GM12801 (cell line): ENCODE measurements around the gene KCNQ5.

Source experiments
- TF ChIP-seq, protein P1 (sequence below): IDR thresholded peaks from one replicate; pipeline ENCODE4 v1.5.1; 2011; ENCODE audit warnings: control low read depth; ENCODE audit not compliant: insufficient read length; ENCODE audit errors: extremely low read depth

The KCNQ5 gene

DNA sequence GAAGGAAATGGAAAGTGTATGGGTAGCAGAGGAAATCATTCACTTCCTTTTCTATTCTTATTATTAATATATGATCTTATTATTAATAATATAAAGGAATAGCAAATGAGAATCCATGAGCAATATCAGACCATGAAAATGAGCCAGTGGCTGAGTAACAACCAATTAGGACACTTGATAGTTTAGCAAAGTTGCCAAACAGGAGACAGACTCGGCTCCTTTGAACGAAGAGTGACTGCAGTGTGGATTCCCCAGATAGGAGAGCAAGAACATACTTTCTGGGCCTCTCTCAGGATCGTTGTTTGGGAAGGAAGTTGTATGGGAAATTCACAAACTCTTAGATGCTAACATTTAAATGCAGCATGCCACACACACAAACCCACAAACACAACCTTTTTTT, 381.4 kb downstream of the KCNQ5 start:
- TF ChIP-seq, protein P1, sequence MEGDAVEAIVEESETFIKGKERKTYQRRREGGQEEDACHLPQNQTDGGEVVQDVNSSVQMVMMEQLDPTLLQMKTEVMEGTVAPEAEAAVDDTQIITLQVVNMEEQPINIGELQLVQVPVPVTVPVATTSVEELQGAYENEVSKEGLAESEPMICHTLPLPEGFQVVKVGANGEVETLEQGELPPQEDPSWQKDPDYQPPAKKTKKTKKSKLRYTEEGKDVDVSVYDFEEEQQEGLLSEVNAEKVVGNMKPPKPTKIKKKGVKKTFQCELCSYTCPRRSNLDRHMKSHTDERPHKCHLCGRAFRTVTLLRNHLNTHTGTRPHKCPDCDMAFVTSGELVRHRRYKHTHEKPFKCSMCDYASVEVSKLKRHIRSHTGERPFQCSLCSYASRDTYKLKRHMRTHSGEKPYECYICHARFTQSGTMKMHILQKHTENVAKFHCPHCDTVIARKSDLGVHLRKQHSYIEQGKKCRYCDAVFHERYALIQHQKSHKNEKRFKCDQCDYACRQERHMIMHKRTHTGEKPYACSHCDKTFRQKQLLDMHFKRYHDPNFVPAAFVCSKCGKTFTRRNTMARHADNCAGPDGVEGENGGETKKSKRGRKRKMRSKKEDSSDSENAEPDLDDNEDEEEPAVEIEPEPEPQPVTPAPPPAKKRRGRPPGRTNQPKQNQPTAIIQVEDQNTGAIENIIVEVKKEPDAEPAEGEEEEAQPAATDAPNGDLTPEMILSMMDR, result no peak

GRCh38 chr6:73004231-73004630, 382.4 kb downstream of the KCNQ5 start:
- TF ChIP-seq, protein P1, result no peak

GRCh38 chr6:73004861-73005260, 383.0 kb downstream of the KCNQ5 start:
- TF ChIP-seq, protein P1, result no peak

DNA sequence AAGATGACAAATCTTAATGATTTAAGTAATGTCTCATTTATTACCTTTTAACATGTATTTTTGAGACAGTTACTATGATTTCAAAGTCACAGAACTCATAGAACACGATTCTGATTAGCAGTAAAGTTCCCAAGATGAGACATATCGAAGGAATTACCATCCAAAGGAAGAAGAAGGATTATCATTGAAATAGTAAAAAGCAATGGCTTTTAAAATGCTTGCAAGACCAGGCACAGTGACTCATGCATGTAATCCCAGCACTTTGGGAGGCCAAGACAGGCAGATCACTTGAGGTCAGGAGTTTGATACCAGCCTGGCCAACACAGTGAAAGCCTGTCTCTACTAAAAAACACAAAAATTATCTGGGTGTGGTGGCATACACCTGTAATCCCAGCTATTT, 384.3 kb downstream of the KCNQ5 start:
- TF ChIP-seq, protein P1, result no peak

- TF ChIP-seq, protein P1, result no peak
Observed at GRCh38 chr6:73011945-73012344, 390.1 kb downstream of the KCNQ5 start.

- TF ChIP-seq, protein P1, result no peak
Observed at GRCh38 chr6:73017476-73017875, 395.6 kb downstream of the KCNQ5 start.

- TF ChIP-seq, protein P1, result no peak
Observed at GRCh38 chr6:73024598-73024997, 402.7 kb downstream of the KCNQ5 start.

DNA sequence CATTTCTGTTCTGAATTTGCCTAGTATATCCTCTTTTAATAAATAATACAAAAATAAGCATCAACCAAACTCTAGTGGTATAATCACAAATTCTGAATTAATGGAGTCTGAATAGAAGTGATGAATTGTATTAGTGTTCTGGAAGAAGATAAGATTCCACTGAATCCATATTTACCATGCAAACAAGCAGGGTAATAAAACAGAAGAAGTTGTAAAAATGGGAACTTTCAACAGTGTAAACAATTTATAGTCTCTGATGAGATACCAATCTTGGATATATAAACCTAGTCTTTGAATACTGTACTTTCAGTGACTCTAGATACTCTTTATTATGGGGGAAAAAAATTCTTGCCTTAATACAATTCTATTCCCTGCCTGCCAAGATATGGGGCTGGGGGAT, 405.8 kb downstream of the KCNQ5 start:
- TF ChIP-seq, protein P1, result no peak
